Hepatocyte (in vitro differentiated cells): ENCODE measurements around the gene ATP6V0A1. TPM values are rescaled to one million over a fixed set of nuclear protein-coding genes. Genes with fewer than 3 reads are reported as not detected.
"Not testable (repeated sequence)": the region's sequence is repeated elsewhere in the genome, so short reads cannot be mapped to it uniquely, and the experiment has no call there.

ENCODE experiments used
- DNase-seq: peaks from one replicate; pipeline ENCODE4 v3.0.0-alpha.2; 2016; ENCODE audit warnings: low spot score
- H2AFZ ChIP-seq: fragments of 200-600 bp; sonication (generic); 2 replicates; pipeline ENCODE4 v1.6.0; 2016; ENCODE audit warnings: antibody characterized with exemption, mild to moderate bottlenecking
- H3K27ac ChIP-seq: fragments of 200-600 bp; sonication (generic); 2 replicates; pipeline ENCODE4 v1.5.1; 2016; ENCODE audit warnings: mild to moderate bottlenecking
- H3K27me3 ChIP-seq: fragments of 200-600 bp; sonication (generic); 2 replicates; pipeline ENCODE4 v1.6.1; 2016
- H3K36me3 ChIP-seq: fragments of 200-600 bp; sonication (generic); replicated peaks from 2 replicates; pipeline ENCODE4 v1.5.1; 2016; ENCODE audit warnings: low read depth; ENCODE audit not compliant: insufficient read depth
- H3K4me1 ChIP-seq: fragments of 200-600 bp; sonication (generic); 2 replicates; pipeline ENCODE4 v1.5.1; 2016; ENCODE audit warnings: mild to moderate bottlenecking, moderate library complexity; ENCODE audit not compliant: insufficient read depth
- H3K4me2 ChIP-seq: fragments of 200-600 bp; sonication (generic); 2 replicates; pipeline ENCODE4 v1.6.0; 2016
- H3K4me3 ChIP-seq: fragments of 200-600 bp; sonication (generic); 2 replicates; pipeline ENCODE4 v1.5.1; 2016; ENCODE audit warnings: mild to moderate bottlenecking
- H3K79me2 ChIP-seq: fragments of 200-600 bp; sonication (generic); 2 replicates; pipeline ENCODE4 v1.6.0; 2017; ENCODE audit warnings: mild to moderate bottlenecking
- H3K9me2 ChIP-seq: fragments of 200-600 bp; sonication (generic); replicated peaks from 2 replicates; pipeline ENCODE4 v1.6.0; 2017; ENCODE audit warnings: mild to moderate bottlenecking; ENCODE audit not compliant: insufficient read depth
- H3K9me3 ChIP-seq: fragments of 200-600 bp; sonication (generic); 2 replicates; pipeline ENCODE4 v1.5.1; 2016; ENCODE audit warnings: low read depth, mild to moderate bottlenecking
- H4K20me1 ChIP-seq: fragments of 200-600 bp; sonication (generic); 2 replicates; pipeline ENCODE4 v1.6.0; 2016; ENCODE audit warnings: mild to moderate bottlenecking; ENCODE audit not compliant: insufficient read depth, poor library complexity, severe bottlenecking
- EZH2 ChIP-seq: fragments of 200-600 bp; sonication (generic); IDR thresholded peaks from 2 replicates; pipeline ENCODE4 v1.6.1; 2016; ENCODE audit warnings: antibody characterized with exemption, mild to moderate bottlenecking, borderline replicate concordance
- EZH2phosphoT487 ChIP-seq: fragments of 200-600 bp; sonication (generic); IDR thresholded peaks from one replicate; pipeline ENCODE4 v1.6.1; 2018; ENCODE audit warnings: antibody characterized with exemption, mild to moderate bottlenecking, low read depth, moderate library complexity; ENCODE audit not compliant: unreplicated experiment, severe bottlenecking
- WGBS: methylation state at CpG from one replicate; pipeline ENCODE4 v1.1.6; 2016; ENCODE audit warnings: low lambda C conversion rate; ENCODE audit errors: missing lambda C conversion rate; 5-methylcytosine and 5-hydroxymethylcytosine counted together
- polyA plus RNA-seq: library from polyadenylated mRNA; unstranded; fragments of >200 nt; fragmentation: Nextera tagmentation; extraction: Ambion mirVana; gene quantifications from 2 replicates; pipeline ENCODE4 v1.2.1, GENCODE V29; 2016
- total RNA-seq: library from RNA; depleted of rRNA; stranded (reverse); fragments of >200 nt; gene quantifications from 2 replicates; pipeline ENCODE4 v1.2.3, GENCODE V29; 2014
- TF ChIP-seq, protein P1 (sequence below): fragments of 200-600 bp; sonication (generic); IDR thresholded peaks from 2 replicates; pipeline ENCODE4 v1.5.1; 2016; ENCODE audit warnings: antibody characterized with exemption, mild to moderate bottlenecking; ENCODE audit not compliant: poor library complexity

Gene ATP6V0A1
- total and polyA plus RNA-seq, 2 experiments from 2014 or later: 63.4 to 71.4 TPM

DNA sequence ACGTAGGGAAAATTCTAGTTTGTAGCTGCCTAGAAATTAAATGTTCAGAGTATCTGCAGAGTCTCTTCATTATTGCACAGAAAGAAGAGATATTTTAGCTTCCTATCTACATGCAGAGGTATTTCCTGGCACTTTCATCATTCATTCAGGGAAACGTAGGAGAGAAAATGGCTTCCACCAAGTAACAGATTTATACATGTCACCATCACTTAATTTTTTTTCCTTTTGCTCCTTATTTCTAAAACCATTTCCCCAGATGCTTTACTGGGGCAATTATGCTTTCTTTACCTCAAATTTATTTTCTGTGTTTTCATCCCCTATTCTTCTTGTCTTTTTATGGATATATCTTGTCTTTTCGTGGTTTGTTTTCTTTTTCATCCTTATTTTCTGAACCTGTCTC, 18.5 kb downstream of the ATP6V0A1 start:
- no peaks in the 10 kb centered on the region for H3K27me3 ChIP-seq
- no peaks in the 10 kb centered on the region for H3K36me3 ChIP-seq
- peaks cover 5% of the 10 kb centered on the region for H3K4me1 ChIP-seq
- H3K9me3 ChIP-seq: no peaks in the 10 kb centered on the region
- no peak overlapping the region for H3K4me2 ChIP-seq
- H4K20me1 ChIP-seq: no peaks in the 10 kb centered on the region
- H3K79me2 ChIP-seq: no peaks in the 10 kb centered on the region
- TF ChIP-seq EZH2: no peak
- no peak for TF ChIP-seq EZH2phosphoT487
- TF ChIP-seq, protein P1, sequence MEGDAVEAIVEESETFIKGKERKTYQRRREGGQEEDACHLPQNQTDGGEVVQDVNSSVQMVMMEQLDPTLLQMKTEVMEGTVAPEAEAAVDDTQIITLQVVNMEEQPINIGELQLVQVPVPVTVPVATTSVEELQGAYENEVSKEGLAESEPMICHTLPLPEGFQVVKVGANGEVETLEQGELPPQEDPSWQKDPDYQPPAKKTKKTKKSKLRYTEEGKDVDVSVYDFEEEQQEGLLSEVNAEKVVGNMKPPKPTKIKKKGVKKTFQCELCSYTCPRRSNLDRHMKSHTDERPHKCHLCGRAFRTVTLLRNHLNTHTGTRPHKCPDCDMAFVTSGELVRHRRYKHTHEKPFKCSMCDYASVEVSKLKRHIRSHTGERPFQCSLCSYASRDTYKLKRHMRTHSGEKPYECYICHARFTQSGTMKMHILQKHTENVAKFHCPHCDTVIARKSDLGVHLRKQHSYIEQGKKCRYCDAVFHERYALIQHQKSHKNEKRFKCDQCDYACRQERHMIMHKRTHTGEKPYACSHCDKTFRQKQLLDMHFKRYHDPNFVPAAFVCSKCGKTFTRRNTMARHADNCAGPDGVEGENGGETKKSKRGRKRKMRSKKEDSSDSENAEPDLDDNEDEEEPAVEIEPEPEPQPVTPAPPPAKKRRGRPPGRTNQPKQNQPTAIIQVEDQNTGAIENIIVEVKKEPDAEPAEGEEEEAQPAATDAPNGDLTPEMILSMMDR: no peak
- 94% methylated on average over 3 of the region's 3 CpGs for WGBS
- DNase-seq: no peak
- H3K4me3 ChIP-seq: no peak overlapping the region
- no peaks in the 10 kb centered on the region for H3K9me2 ChIP-seq
- H3K27ac ChIP-seq: no peak overlapping the region
- no peak overlapping the region for H2AFZ ChIP-seq

DNA sequence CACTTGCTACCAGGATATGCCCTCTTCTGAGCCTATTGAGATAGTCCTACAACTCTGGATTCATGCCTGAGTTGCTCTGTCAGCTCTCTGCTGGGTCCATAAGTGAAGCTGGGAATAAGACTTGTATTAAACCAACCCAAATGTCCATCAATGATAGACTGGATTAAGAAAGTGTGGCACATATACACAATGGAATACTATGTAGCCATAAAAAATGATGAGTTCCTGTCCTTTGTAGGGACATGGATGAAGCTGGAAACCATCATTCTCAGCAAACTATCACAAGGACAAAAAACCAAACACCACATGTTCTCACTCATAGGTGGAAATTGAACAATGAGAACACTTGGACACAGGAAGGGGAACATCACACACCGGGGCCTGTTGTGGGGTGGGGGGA, 19.1 kb downstream of the ATP6V0A1 start:
- not testable (repeated sequence) for H3K4me2 ChIP-seq, H3K79me2 ChIP-seq, H4K20me1 ChIP-seq, H3K27me3 ChIP-seq, H3K27ac ChIP-seq, H3K9me3 ChIP-seq, H3K36me3 ChIP-seq, H3K4me3 ChIP-seq, H2AFZ ChIP-seq, DNase-seq, H3K9me2 ChIP-seq, H3K4me1 ChIP-seq
- no CpG with 5 or more reads among the region's 1 CpG for WGBS

DNA sequence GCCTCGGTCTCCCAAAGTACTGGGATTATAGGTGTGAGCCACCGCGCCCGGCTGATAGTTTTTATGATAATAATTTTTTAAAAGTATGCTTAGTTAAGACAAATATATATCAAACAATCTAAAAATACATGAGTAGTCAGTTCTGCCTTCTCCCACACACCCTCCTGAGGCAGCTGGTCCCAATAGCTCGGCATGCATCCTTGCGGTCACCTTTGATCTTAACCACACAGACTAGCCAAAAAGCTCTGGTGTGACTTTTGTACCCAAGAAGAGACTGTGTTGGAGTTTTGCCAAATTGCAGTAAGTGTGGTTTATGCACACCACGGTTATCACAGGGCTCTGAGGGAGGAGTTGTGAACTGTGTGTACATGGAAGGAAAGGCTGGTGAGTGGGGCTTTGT, 25.6 kb downstream of the ATP6V0A1 start:
- no peaks in the 10 kb centered on the region for H3K9me3 ChIP-seq
- no peak for TF ChIP-seq EZH2phosphoT487
- TF ChIP-seq, protein P1: no peak
- no peak for TF ChIP-seq EZH2
- no peak overlapping the region for H3K27ac ChIP-seq
- H3K27me3 ChIP-seq: no peaks in the 10 kb centered on the region
- 88% methylated on average over 7 of the region's 7 CpGs for WGBS
- no peaks in the 10 kb centered on the region for H3K9me2 ChIP-seq
- H2AFZ ChIP-seq: no peak overlapping the region
- H4K20me1 ChIP-seq: no peaks in the 10 kb centered on the region
- H3K4me1 ChIP-seq: no peaks in the 10 kb centered on the region
- H3K79me2 ChIP-seq: no peaks in the 10 kb centered on the region
- H3K36me3 ChIP-seq: peaks cover 6% of the 10 kb centered on the region
- DNase-seq: no peak
- no peak overlapping the region for H3K4me3 ChIP-seq
- H3K4me2 ChIP-seq: no peak overlapping the region

DNA sequence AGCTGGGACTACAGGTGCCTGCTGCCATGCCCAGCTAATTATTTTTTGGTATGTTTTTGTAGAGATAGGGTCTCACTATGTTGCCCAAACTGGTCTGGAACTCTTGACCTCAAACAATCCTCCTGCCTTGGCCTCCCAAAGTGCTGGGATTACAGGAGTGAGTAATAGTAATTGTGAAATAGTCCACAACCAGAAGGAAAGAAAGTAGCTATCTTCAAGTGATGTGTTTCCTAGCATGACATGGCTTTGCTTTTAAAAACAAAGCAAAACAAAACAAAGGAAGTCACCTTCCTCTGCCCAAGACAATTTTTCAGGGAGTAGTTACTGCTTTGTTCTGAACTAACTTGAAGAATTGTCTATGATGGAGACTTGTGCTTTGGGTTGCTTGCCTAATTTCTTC, 27.0 kb downstream of the ATP6V0A1 start:
- peaks cover 6% of the 10 kb centered on the region for H3K36me3 ChIP-seq
- TF ChIP-seq EZH2phosphoT487: no peak
- TF ChIP-seq EZH2: no peak
- TF ChIP-seq, protein P1: no peak

More for the DNA sequence above, 27.0 kb downstream of the ATP6V0A1 start:
- no peak for DNase-seq
- Histone ChIP-seq H3K79me2 (no peaks in the 10 kb centered on the region), H3K9me2 (no peaks in the 10 kb centered on the region), H3K4me3 (no peak overlapping the region), H3K4me1 (no peaks in the 10 kb centered on the region), H3K9me3 (no peaks in the 10 kb centered on the region), H2AFZ (no peak overlapping the region), H3K27ac (no peak overlapping the region), H4K20me1 (no peaks in the 10 kb centered on the region), H3K27me3 (no peaks in the 10 kb centered on the region), H3K4me2 (no peak overlapping the region)
